GM21528 (cell line): ENCODE data around the gene CLK4.
A peak's percentile ranks its signal among the peaks of the same experiment; 100 is the strongest.

Source experiments
- ATAC-seq: cut with Tn5 transposase; IDR thresholded peaks from one replicate; pipeline ENCODE4 v1.9.1; 2021; ENCODE audit warnings: mild to moderate bottlenecking, moderate library complexity; ENCODE audit not compliant: unreplicated experiment, low FRiP score

Gene CLK4

DNA sequence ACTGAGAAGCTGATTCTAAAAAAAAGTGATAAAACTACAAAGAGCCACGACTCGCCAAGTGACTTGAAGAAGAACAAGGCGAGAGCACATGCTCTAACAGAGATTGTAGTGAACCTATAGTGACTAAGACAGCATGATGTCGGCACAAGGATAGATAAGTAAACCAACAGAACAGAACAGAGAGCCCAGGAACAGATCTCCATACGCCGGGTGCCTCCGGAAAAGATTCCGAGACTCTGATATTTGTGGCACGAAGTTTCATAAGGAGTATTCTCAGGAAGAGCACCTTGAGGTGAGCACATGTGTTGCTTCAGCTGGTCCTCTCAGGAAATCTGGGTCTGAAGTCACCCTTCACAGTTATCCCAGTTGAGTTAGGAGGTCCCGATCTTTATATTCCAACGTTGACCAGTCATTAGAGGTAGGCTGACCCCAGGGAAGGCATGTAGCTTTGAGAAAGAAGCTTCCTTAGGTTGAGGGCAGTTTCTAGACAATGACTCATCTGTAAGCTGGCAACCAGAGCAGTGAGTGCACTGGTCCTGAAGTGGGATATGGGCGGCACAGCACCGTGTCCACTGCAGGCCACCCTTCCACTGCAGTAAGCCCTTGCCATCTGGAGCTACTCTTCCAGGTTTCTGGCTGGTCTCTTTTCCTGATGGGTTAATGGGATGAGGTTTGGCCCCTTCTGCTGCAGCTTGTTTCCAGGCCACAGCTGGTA lies 13.6 kb upstream of the CLK4 start:
- no peak for ATAC-seq

DNA sequence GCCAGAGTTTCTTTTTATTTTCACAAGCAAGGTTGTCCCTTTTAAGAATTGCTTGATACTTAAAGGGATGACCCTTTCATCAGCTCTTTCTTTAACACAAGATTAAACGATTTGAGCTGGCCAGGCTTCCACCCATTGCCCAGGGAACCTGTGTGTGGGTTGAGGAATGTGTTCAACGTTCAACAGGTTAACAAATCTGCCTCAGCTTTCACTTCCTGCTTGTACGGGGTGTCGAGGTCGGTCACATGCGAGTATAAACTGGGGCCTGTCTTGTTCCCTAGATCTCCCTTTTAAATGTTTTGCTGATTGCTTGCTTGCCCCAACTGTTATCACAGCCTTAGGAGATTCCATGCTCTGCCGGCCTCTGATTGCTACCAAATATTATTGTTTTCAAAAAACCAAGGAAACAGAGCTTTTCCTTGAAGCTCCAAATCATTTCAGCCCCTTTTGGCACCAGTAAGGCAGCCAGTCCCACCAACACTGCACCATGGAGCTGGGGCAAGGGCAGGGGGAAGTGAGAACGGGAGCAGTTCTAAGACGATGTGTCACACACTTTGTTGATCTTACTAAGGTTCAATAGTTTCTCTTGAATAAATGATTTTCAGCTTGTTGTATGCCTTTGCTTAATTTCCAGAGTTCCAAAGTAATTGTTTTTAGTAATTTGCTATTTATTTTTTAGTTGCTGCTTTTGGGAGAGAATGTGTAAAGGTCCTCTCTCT lies 10.7 kb upstream of the CLK4 start:
- ATAC-seq, result no peak

DNA sequence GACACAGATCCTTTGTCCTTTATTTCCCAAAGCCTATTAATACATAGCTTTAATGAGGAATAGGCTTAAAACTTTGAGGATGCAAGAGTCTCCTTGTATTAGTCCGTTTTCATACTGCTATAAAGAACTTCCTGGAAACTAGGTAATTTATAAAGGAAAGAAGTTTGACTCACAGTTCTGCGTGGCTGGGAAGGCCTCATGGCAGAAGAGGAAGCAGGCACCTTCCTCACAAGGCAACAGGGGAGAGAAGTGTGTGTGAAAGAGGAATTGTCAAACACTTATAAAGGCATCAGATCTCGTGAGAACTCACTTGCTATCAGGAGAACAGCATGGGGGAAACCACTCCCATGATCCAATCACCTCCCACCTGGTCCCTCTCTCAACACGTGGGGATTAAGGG lies 5.4 kb upstream of the CLK4 start:
- no peak for ATAC-seq

DNA sequence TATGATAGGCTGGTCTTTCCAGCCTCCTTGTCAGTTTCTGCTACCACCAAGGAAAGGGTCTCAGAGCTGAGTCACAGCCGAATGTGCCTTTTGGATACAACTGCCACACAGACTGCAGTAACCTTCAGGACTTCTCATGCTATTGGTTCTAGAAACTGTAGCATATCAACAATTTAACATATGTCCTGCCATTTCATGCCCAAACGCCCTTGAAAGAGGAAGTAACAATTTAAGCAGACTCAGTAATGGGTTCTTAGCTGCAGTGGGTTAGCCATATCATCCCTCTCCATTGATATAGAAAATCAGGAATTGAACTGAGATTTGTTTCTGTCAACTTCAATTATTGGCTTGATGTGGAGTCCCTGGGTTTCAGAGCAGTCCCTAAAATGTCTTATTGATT lies 4.1 kb upstream of the CLK4 start:
- ATAC-seq, result no peak

DNA sequence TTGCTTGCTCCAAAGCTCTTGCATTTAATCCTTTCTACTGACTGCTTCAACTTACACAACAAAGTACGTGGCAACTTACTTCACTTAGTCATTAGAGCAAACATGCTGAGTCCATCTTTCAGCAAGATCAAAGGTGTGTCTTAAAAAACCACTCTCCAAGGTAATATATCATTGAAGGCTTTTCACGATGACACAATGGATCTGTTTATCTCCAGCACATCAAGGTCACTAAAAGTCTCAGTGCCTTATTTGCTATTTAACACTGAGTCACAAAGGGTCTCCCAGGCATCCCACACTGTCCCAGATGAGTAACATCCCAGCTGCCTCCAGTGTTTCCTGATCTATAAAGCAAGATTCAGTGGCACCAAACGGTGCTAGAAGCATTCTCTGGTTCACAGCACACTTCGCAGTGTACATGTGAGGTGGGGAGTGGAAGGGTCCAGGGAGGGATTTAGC lies 3.7 kb upstream of the CLK4 start:
- no peak for ATAC-seq

DNA sequence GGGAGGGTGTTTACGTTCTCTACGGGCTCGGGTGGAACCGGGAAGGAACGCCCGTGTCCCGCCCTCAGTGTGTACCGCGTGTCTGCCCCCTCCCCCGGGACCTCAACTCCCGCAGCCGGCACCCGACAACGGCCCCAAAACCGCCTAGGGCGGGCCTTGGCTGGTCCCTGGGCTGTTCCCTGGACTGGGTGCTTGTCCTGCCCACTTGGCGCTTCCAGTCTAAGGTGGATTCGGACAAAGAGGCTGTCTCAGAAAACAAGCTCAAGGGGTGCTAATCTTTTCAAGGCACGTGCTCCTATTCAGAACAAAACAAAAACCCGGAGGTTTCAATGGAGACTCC lies 379 bp upstream of the CLK4 start:
- ATAC-seq, result peak; percentile 35

DNA sequence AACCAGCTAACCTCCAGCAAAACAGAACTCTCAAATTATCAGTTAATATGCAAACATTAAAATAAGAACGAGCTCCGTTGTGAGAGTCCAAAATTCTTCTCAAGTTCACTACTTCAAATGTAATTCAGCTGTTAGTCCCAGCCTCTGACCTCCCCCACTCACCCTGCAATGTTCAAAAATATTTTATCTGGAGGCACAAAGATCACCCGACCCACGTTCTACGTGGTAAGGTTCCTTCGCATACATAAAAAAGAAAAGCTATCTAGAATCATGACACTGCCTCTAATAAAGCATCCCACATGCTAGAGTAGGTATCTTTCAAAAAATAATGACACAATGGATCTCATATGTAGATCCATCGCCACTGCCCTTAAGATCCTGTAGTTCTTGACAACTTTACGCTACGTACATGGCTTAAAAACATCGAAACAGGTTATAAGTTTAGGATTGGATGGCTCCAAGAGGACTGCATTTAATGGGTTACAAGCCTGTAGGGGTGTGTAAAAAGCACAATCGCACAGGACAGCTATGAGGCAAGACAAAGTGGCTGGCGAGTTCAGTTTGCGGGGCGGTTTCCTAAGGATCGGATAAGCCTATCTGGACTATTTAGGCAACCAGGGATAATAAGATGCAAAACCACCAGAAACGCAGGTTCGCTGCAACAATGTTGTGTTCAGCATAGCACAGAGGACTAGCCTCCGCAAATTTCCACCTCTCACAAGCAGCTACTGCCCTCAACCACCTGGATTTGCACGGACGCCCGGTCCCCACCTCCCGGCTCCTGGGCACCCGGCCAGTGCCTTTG lies 969 bp downstream of the CLK4 start:
- peak; percentile 24 for ATAC-seq

DNA sequence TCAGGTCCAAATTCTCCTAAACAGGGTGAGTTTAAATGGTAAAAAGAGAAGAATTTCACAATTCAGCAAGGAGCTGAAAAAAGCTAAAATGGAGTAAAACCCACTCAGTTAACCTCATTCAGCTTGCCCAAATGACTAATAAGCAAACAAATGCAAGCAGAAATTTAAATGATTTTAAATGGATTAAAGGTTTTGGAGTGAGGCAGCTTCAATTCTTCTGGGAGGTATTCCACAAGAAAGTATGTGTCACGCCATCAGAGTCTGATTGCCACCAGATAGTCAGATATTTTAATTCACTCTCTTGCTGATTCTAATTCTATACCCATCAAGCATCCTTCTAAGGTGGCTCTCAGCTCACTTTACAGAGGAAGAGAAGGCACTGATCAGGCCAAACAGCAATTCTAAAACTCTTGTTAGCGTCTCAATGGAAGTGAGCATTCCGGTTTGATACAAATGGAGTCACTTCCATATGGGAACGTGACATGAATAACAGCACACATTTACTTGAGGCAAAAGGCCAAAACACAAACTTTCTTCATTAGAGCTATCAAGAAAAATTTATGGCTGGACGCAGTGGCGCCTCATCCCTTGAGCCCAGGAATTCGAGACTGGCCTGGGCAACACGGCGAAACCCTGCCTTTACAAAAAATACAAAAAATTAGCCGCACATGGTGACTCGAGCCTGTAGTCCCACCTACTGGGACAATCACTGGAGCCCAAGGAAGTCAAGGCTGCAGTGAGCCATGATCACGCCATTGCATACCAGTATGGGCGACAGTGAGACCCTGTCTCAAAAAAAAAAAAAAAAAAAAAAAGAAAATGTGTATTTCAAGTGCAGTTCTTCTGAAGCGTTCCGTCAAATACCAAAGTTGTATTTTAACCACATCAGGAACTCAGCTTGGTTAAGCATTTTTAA lies 2.0 kb downstream of the CLK4 start:
- no peak for ATAC-seq

DNA sequence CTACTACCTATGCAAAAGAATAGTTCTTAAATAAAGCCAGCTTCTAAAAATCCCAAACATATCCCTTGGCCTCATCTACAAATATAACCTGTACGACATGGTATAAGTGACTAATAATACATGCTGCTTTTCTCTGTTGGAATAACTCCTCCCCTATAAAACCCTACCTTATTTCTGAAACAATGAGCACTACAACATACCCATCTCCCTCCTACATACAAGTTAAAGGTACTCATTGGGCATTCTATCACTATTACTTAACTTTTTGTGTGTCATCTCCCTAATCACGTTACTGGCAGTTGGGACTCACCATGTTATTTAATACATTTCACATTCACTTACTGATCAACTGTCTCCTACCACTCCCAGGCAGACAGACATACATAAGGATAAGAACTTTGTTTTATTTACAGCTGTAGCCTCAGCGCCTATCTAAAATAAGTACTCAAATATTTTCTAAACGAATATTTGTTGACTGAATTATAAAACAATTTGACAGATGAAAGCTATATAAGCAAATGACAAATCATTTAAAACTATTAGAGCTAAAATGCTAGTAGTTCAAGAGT lies 4.1 kb downstream of the CLK4 start:
- no peak for ATAC-seq

DNA sequence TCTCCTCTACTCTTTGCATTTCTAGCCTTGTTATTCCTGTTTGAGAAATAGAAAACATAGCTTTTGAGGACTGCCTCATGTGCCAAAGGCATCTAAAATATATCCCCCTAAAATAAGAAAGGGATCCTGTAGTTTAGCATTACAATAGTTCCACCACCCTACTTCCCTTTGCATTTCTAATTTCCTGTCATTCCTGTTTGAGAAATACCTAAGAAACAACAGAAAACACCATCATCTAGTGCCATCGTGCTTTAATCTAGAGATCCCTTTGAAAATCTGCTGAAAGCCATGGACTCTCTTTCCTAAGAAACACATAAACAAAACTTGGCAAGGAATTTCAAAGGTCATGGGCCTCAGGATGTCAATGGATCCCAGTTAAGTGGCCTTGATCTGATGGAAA lies 7.5 kb downstream of the CLK4 start:
- ATAC-seq, result no peak

DNA sequence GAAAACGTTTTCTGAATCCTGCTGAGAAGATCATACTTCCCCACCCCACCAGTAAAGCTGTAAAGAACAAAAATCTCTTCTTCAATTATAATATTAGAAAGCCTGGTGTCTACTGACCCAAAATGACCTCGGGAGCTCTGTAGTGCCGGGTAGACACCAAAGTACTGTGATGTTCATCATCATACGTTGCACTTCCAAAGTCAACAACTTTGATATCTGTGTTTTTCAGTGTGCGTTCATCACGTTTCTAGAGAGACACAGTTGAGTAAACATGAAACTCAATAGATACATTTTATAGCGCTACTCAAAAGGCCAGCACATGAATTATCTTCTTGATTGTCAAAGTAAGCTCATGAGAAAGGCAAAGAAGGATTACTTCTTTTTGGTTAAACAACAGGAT lies 14.6 kb downstream of the CLK4 start:
- no peak for ATAC-seq

DNA sequence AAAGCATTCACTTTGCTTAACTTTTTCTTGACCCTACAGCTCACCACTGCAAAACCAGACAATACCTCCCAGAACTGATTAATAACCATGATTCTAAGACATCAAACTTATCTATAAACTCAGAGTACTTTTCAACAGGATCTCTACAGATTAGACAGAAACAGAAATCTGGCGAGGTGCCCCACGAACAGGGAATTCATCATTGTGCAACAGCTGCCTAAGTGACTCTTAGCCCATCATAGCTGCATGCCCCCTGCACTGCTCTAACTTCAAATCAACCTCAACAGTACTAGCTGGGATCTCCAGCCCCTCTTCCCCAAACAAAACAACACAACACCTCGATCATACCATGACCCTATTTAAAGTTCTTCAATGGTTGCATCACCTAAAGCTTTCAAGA lies 20.6 kb downstream of the CLK4 start:
- ATAC-seq, result no peak

DNA sequence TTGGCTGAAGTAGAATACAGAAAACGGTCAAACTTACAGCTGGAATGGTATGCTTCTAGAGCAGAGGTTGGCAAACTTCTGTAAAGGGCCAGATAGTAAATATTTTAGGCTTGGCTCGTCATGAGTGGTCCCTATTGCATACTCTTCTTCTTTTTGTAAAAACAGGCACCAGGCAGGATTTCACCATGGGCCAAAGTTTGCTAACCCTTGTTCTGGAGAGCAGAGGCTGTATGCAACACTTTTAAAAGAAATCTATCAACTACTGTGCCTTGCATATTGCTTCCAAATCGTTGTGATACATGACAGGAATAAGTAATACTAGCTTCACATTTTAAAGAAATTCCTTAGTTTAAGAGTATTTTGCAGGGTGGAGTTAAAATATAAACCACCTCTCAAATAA lies 21.1 kb downstream of the CLK4 start:
- no peak for ATAC-seq

DNA sequence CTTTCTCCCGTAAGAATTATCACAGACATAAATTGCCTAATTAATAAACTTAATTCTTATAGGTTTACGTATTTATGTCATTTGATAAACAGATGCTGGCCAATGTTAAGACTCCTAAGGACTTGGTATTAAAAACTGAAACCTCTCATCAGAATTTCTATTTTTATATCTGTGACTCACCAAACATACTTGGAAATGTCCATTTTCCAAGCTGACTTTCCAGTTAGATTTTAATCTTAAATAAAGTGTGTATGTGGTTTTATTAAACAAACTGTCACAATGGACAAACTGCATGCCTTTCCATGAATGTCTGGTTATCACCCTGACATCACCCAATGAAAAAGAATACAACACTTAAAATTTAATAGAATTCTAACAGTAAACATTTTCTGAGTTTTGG lies 24.1 kb downstream of the CLK4 start:
- ATAC-seq, result no peak

DNA sequence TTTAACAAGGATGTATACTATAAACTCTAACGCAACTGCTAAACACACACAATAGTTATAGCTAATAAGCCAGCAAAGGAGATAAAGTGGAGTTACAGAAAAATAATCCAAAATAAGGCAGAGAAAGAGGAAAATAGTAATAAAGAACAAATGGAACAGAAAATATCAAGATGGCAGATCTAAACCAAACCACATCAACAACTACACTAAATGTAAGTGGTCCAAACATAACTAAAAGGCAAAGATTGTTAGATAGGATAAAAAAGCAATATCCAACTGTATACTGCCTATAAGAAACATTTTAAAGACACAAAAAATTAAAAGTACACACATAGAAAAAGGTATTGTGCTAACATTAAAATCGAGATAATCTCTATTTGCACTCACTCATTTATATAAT lies 31.1 kb downstream of the CLK4 start:
- no peak for ATAC-seq

DNA sequence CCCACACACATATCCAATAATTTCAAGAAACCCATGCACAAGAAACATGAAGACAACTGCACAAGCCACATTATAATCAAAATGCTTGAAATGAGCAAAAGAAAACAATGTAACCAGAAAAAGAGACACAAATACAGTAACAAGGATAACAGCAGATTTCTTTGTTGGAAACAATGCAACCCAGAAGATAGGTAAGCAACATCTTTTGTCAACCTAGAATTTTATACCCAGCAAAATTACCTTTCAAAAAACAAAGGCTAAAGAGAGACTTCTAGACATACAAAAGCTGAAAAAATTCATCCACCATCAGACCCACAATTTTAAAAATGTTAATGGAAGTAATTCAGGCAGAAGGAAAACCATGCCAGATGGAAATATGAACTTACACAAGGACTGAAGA lies 31.7 kb downstream of the CLK4 start:
- no peak for ATAC-seq

DNA sequence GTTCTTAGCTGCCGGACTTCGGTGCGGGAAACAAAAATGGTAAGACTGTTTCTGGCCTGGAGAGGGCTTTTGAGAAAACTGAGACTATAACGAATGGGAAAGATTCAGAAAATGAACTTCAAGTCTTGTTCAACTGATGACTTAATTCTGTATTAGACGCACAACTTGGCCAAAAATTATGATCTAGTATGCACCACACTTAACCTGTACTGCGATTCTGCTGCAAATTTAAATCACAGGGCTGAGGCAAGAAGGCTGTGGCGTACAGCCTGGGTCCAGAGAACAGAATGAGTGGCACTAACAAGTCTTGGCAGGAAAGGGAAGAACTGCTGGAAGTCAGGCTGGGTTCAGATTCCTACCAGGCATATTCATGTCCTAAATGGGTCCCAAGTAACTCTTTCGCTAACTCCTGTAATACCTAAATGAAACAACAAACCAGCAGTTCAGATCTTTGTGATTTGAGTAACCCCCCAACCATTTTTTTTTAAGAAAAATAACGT lies 35.9 kb downstream of the CLK4 start:
- ATAC-seq, result no peak

DNA sequence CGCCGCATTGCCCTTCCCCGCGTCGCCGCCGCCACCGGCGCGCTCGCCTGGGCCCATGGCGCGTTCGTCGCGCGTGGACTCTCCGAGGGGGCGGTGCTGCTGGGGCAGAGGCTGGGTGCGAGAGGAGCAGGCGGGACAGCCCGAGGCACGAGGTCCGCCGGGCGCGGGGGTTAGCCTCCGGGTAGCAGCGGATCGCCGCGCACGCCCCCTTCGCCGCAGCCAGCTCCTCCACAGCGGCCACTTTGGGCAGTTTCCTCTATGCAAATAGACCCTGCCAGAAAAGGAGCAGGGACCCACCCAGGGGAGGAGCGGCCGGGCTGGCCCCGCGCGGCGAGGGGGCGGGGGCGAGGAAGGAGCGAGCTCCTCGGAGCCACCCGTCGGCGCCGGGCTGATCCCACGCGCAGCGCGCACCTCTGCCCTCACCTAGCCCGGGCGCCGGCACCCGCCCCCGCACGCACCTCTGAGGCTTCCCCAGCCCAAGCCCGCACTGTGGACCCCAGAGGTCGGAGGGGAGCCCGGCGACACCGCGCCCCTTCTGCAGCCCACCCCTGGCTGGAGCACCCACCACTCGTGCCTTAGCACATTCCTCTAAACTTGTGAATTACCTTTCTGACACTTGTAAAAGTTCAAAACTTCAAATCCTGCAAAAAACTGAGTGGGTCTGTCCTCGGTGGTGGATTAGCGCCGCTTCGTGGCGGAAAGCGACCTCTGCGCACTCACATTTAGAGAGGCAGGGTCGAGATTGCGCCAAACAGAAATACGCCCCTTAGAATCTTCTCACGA lies 36.5 kb downstream of the CLK4 start, which contains the start of gene COL23A1:
TSS of gene COL23A1 (minus strand) at position 253 of the 783 bp plus-strand sequence.
- ATAC-seq, result peak; percentile 54
